Coronary artery (tissue), 2 donors: Measurements from ENCODE around the gene GRK5.

Experiments used
- DNase-seq: peaks from one replicate; pipeline ENCODE4 v3.0.0-alpha.2; 2017; ENCODE audit warnings: low spot score
- H3K27ac ChIP-seq, 2 donors: fragments of 200-600 bp; sonication (generic); one replicate each; pipeline ENCODE4 v1.5.1; 2016 to 2019
- H3K4me3 ChIP-seq: fragments of 200-600 bp; sonication (generic); 2 replicates; pipeline ENCODE4 v1.5.1; 2016; ENCODE audit warnings: mild to moderate bottlenecking, moderate library complexity
- TF ChIP-seq, protein P1 (sequence below): fragments of 200-600 bp; sonication (generic); IDR thresholded peaks from one replicate; pipeline ENCODE4 v1.5.1; 2019; ENCODE audit warnings: antibody characterized with exemption

GRK5 gene

DNA sequence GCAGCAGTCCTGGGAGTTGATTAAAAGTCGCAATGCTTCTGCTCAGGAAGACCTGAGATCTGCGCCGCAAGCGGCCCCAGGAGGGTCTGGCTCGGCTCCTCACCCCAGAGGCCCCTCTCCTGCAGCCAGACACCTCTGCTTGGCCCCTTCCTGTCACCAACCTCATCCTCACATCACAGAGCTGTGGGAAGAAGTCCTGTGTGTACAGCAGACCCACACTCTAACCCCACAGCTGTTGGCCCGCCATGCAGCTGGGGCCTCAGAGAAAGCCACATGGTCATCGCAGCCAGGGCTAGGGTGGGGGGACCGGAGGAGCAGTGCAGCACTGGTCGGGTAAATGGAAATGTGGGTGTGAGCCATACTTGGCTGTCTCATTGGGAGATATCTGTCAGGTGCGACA lies 237.5 kb downstream of the GRK5 start:
- Histone ChIP-seq H3K27ac (no peak overlapping the region), H3K4me3 (no peak overlapping the region)
- TF ChIP-seq, protein P1, sequence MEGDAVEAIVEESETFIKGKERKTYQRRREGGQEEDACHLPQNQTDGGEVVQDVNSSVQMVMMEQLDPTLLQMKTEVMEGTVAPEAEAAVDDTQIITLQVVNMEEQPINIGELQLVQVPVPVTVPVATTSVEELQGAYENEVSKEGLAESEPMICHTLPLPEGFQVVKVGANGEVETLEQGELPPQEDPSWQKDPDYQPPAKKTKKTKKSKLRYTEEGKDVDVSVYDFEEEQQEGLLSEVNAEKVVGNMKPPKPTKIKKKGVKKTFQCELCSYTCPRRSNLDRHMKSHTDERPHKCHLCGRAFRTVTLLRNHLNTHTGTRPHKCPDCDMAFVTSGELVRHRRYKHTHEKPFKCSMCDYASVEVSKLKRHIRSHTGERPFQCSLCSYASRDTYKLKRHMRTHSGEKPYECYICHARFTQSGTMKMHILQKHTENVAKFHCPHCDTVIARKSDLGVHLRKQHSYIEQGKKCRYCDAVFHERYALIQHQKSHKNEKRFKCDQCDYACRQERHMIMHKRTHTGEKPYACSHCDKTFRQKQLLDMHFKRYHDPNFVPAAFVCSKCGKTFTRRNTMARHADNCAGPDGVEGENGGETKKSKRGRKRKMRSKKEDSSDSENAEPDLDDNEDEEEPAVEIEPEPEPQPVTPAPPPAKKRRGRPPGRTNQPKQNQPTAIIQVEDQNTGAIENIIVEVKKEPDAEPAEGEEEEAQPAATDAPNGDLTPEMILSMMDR: no peak
- DNase-seq: no peak

DNA sequence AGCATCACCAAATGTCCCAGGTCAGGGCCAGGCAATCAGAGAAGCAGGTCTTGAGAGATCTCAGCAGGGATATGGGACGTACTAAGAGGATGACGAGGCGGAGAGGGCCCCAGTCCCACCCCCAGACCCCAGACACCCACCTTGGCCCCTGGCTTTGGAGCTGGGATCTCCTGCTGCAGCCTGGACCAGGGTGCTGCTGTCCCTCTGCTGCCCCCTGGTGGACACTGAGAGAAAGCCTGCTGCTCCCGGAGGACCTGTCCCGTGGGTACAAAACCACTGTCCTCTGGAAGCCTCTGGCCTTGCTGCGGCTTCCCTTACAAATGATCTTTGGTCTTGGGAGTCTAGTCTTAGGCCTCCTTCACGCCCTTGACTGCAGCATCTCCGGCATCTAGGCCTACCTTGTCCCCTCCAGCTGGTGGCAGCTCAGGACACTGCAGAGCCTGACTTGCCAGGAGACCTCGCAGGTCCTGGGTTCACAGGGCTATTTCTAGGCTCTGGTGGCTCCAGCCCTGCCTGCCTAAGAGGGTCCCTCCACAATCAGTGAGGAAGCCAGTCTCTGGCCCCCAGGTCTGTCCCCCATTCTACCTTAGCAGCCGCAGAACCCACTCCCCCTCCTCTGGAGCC lies 238.1 kb downstream of the GRK5 start:
- DNase-seq: peak; percentile 86
- H3K4me3 ChIP-seq: no peak overlapping the region
- no peak overlapping the region for H3K27ac ChIP-seq
- TF ChIP-seq, protein P1: peak; percentile 98

DNA sequence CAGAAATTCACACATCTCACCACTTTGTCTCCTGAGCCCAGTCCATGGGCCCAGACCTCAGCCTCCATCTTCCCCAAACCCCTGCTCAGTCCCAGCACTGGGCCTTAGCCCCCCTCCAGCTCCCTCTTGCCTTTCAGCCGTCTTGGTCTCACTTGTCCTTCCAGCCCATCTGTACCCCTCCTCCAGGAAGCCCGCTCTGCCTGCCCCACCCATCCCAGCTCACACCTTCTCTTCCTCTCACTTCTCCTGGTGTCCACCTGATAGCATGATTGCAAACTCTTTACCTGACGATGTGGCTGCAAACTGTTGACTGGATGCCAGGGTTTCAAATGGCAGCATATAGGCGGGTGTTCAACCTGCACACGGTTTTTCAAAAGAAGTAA lies 238.6 kb downstream of the GRK5 start:
- Histone ChIP-seq H3K27ac (no peak overlapping the region), H3K4me3 (no peak overlapping the region)
- no peak for DNase-seq
- TF ChIP-seq, protein P1: no peak

DNA sequence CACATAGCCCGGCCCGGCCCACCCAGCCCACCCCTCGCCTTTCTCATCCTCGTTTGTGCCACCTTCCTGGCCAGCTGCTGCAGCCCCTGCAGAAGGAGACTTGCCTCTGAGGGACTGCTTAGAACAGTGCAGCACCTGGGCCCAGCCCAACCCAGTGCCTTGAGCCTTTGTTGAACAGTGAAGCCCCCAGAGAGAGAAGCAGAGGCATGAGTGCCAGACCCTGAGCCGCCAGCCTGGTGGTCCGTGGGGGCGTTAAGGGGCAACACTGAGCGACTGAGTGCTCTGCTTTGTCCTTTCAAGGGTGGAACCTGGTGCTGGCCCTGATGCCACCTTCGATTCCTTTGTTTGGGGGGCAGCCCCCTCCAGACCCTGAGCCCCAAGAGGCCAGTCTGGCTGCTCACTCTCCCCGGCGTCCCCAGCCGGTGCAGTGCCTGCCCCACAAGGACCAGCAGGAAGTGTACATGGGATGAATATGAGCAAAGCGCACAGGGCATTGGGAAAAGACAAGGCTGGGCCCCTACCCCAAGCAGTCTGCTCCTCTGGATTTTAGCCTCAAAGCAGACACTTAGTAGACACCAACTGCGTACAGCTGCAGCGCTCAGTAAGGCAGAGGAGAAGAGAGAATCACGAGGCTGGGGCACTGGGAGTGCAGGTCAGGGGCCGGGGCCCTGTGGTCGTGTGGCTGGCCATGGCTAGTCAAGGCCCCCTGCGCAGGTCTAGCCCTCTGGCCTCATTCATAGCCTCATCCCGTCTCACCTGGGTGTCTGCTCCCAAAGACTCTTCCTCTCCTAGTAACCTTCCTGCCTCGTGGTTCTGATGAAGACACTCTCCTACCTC lies 239.3 kb downstream of the GRK5 start:
- TF ChIP-seq, protein P1: no peak
- no peak for DNase-seq
- Histone ChIP-seq H3K27ac (no peak overlapping the region), H3K4me3 (no peak overlapping the region)

DNA sequence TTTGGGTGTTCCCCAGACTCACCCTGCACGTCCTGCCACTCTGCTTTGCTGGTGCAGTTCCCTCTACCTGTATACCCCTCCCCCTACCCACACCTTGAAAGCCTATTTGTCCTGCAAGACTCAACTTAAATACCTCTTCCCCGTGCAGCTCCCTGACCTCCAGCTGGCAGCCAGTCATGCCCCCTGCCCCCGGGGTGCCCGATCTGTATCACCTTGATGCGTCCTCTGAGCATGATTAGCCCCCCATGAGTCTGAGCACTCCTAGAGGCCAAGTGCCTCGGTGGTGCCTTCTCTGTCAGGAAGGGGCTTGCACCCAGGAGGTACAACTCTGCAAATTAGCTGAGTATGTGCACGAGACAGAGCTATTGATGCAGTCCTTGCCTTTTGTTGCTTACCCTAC lies 240.1 kb downstream of the GRK5 start:
- TF ChIP-seq, protein P1: no peak
- no peak overlapping the region for H3K4me3 ChIP-seq
- DNase-seq: no peak
- H3K27ac ChIP-seq: no peak overlapping the region

DNA sequence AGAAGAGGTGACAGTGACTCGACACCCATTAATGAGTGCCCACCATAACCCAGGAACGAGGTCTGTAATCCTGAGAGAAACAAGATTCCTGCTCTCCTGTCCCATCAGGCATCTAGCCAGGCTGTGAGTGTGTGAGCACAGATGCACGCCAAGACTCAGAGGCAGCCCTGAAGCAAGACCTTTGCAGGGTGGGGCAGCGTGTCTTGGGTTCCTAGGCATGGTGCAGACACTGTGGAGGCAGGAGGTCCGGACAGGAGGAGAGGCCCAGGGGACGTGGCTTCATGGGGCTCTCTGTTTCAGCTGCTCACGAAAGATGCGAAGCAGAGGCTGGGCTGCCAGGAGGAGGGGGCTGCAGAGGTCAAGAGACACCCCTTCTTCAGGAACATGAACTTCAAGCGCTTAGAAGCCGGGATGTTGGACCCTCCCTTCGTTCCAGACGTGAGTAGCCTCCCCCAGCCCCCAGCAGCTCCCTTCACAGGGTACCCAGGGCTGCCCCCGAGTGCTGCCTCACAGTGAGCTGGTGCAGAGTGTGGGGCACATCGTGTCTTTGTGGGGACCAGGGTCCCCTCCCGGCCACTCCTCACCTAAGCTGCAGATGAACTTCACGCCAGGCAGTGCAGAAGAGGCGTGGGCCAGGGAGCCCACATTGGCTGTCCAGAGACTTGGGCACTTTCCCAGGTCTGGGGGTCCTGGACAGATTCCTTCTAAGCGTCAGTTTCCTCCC lies 240.6 kb downstream of the GRK5 start:
- H3K4me3 ChIP-seq: no peak overlapping the region
- no peak overlapping the region for H3K27ac ChIP-seq
- no peak for DNase-seq
- TF ChIP-seq, protein P1: no peak
